ENCODE results near the gene MYBPC1.
"Not testable (repeated sequence)": the region's sequence is repeated elsewhere in the genome, so short reads cannot be mapped to it uniquely, and the experiment has no call there.

The MYBPC1 gene

GRCh38 chr12:101663298-101663697, 68.5 kb downstream of the MYBPC1 start:
- DNase-seq, result no peak

- no peak for DNase-seq
Observed at GRCh38 chr12:101664992-101665391, 70.2 kb downstream of the MYBPC1 start.

GRCh38 chr12:101666052-101666728, 71.4 kb downstream of the MYBPC1 start:
- DNase-seq, result no peak

- no peak for DNase-seq
Observed at GRCh38 chr12:101667591-101667990, 72.8 kb downstream of the MYBPC1 start.

GRCh38 chr12:101670007-101670671, 75.4 kb downstream of the MYBPC1 start:
- DNase-seq, result no peak

GRCh38 chr12:101671157-101671791, 76.5 kb downstream of the MYBPC1 start:
- no peak for DNase-seq

GRCh38 chr12:101671833-101672232, 77.1 kb downstream of the MYBPC1 start:
- no peak for DNase-seq

GRCh38 chr12:101675555-101675954, 80.8 kb downstream of the MYBPC1 start:
- no peak for DNase-seq

- not testable (repeated sequence) for DNase-seq
Observed at GRCh38 chr12:101676497-101676896, 81.7 kb downstream of the MYBPC1 start.

GRCh38 chr12:101678081-101678480, 83.3 kb downstream of the MYBPC1 start:
- DNase-seq, result no peak

- DNase-seq, result no peak
Observed at GRCh38 chr12:101680240-101680639, 85.5 kb downstream of the MYBPC1 start.

- DNase-seq, result no peak
Observed at GRCh38 chr12:101680647-101681046, 85.9 kb downstream of the MYBPC1 start.

GRCh38 chr12:101681627-101682026, 86.9 kb downstream of the MYBPC1 start:
- DNase-seq, result not testable (repeated sequence)

- no peak for DNase-seq
Observed at GRCh38 chr12:101685092-101685491, 90.3 kb downstream of the MYBPC1 start.

GRCh38 chr12:101686176-101686575, 91.4 kb downstream of the MYBPC1 start:
- DNase-seq, result no peak

- no peak for DNase-seq
Observed at GRCh38 chr12:101690544-101691098, 95.8 kb downstream of the MYBPC1 start.

GRCh38 chr12:101691503-101692096, 96.8 kb downstream of the MYBPC1 start:
- no peak for DNase-seq

GRCh38 chr12:101694297-101694848, 99.6 kb downstream of the MYBPC1 start:
- no peak for DNase-seq

- no peak for DNase-seq
Observed at GRCh38 chr12:101694986-101695385, 100.2 kb downstream of the MYBPC1 start.

GRCh38 chr12:101695706-101696105, 100.9 kb downstream of the MYBPC1 start:
- no peak for DNase-seq

- no peak for DNase-seq
Observed at GRCh38 chr12:101696251-101697196, 101.8 kb downstream of the MYBPC1 start.

All from NCI-H2081 (cell line).